Activated T-helper 2 cell treated with anti-CD3 and anti-CD28 coated beads, Interferon-gamma antibody, Interleukin-2, Interleukin-4, amounts not matched to agents 10 μg/mL and 5 μg/mL and 100 μg/mL, durations not matched to agents 14 hours and 24 hours and 36 hours (primary cell): ENCODE data around the gene ATP6V0D1. TPM values are rescaled to one million over a fixed set of nuclear protein-coding genes. Genes with fewer than 3 reads are reported as not detected.

Source experiments
- DNase-seq: peaks from one replicate; pipeline ENCODE4 v3.0.0; 2021; ENCODE audit warnings: low spot score
- H3K27ac Mint-ChIP-seq: one replicate; pipeline ENCODE4 v1.8.0; 2021; ENCODE audit warnings: mixed read lengths
- H3K27me3 Mint-ChIP-seq: one replicate; pipeline ENCODE4 v1.8.0; 2021; ENCODE audit warnings: low read depth, mixed read lengths
- H3K36me3 Mint-ChIP-seq: one replicate; pipeline ENCODE4 v1.8.0; 2021; ENCODE audit warnings: low read depth, mixed read lengths
- H3K4me1 Mint-ChIP-seq: one replicate; pipeline ENCODE4 v1.8.0; 2021; ENCODE audit warnings: low read depth, mixed read lengths
- H3K4me3 Mint-ChIP-seq: one replicate; pipeline ENCODE4 v1.8.0; 2021; ENCODE audit warnings: low read depth, mild to moderate bottlenecking, moderate library complexity, mixed read lengths
- H3K9me3 Mint-ChIP-seq: one replicate; pipeline ENCODE4 v1.8.0; 2021; ENCODE audit warnings: mixed read lengths
- intact Hi-C: fragments of 100-400 bp; cut with micrococcal nuclease; formaldehyde crosslinking; loops from one replicate; pipeline ENCODE4 v1.15.1; 2023
- total RNA-seq: library from RNA; stranded (reverse); gene quantifications from 2 replicates; pipeline ENCODE4 v1.2.3, GENCODE V29; 2022

The ATP6V0D1 gene
- total RNA-seq, 1 donor from 2014 or later, result 31.5 TPM

GRCh38 chr16:67444259-67445125 lies 36.5 kb downstream of the ATP6V0D1 start:
- H3K4me3 Mint-ChIP-seq, result no peak overlapping the region
- H3K36me3 Mint-ChIP-seq, result no peaks in the 10 kb centered on the region
- DNase-seq, result no peak
- peaks cover 3% of the 10 kb centered on the region for H3K4me1 Mint-ChIP-seq
- H3K9me3 Mint-ChIP-seq, result no peaks in the 10 kb centered on the region
- H3K27ac Mint-ChIP-seq, result no peak overlapping the region
- no peaks in the 10 kb centered on the region for H3K27me3 Mint-ChIP-seq
- intact Hi-C loops, result no loop called here

GRCh38 chr16:67443265-67443664 lies 37.7 kb downstream of the ATP6V0D1 start:
- H3K27me3 Mint-ChIP-seq, result no peaks in the 10 kb centered on the region
- DNase-seq, result no peak
- intact Hi-C loops, result no loop called here
- H3K4me3 Mint-ChIP-seq, result no peak overlapping the region
- H3K36me3 Mint-ChIP-seq, result peaks cover 7% of the 10 kb centered on the region
- no peak overlapping the region for H3K27ac Mint-ChIP-seq
- no peaks in the 10 kb centered on the region for H3K9me3 Mint-ChIP-seq
- peaks cover 3% of the 10 kb centered on the region for H3K4me1 Mint-ChIP-seq

DNA sequence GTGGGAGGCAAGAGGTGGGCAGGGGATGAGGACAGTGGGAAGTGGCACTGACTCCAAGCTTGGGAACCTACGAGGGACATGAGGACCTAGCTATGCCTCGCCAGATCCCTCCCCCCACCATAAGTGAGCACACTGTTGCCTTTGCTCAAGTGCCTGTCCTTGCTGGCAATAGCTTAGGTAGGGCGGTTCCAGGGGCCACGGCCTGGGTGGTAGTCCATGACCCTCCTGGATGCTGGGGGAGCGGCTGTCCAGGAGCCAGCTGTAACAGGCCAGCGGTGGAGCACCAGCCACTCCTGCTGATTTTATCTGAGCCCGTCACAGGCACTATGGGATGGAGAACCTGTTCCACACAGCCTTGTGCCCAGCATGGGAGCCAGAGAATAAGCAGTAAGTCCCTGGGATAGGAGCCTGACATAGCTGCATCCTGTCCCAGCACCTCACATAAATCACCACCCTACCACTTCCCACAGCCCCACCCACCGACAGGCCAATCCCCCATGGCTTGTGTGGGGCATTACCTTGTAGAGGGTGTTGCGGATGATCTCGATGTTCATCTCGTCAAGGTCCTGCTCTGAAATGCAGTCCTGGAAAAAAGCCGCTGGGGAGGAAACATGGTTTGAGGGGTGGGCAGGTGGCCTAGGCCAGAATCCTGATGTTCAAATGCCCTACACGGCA lies 38.2 kb downstream of the ATP6V0D1 start:
- Mint-ChIP-seq H3K27me3 (no peaks in the 10 kb centered on the region), H3K27ac (no peak overlapping the region), H3K36me3 (peaks cover 9% of the 10 kb centered on the region), H3K4me1 (peaks cover 3% of the 10 kb centered on the region), H3K4me3 (no peak overlapping the region), H3K9me3 (no peaks in the 10 kb centered on the region)
- intact Hi-C loops, result no loop called here
- no peak for DNase-seq

DNA sequence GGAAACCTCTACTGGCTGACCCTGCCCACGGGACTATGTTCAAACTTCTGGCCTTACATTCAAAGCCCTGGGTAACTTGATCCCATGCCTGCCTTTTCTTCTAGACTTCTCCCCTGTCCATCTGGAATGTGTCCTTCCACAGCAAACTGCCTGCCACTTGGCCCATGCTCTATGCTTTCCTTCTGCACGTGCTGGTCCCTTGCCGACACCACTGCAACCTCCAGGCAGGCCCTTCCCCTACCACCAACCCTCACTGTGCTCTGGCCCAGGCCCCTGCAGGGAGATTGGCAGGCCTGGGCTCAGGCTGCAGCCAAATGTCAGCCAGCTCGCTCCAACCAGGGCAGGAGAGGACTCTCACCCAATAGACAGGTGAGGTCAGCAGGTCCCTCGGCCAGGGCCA lies 39.0 kb downstream of the ATP6V0D1 start:
- intact Hi-C loops, result no loop called here
- no peaks in the 10 kb centered on the region for H3K9me3 Mint-ChIP-seq
- H3K27me3 Mint-ChIP-seq, result no peaks in the 10 kb centered on the region
- H3K36me3 Mint-ChIP-seq, result peaks cover 9% of the 10 kb centered on the region
- no peak for DNase-seq
- no peak overlapping the region for H3K4me3 Mint-ChIP-seq
- H3K27ac Mint-ChIP-seq, result no peak overlapping the region
- H3K4me1 Mint-ChIP-seq, result no peaks in the 10 kb centered on the region

- intact Hi-C loops, result no loop called here
- DNase-seq, result no peak
- Mint-ChIP-seq H3K9me3 (no peaks in the 10 kb centered on the region), H3K27me3 (no peaks in the 10 kb centered on the region), H3K36me3 (peaks cover 9% of the 10 kb centered on the region), H3K4me3 (no peak overlapping the region), H3K27ac (no peak overlapping the region), H3K4me1 (no peaks in the 10 kb centered on the region)
Observed at GRCh38 chr16:67441271-67441753, 39.6 kb downstream of the ATP6V0D1 start.

GRCh38 chr16:67438824-67439393 lies 42.0 kb downstream of the ATP6V0D1 start:
- H3K27ac Mint-ChIP-seq, result peak overlapping the region; percentile 59
- DNase-seq, result no peak
- peaks cover 9% of the 10 kb centered on the region for H3K36me3 Mint-ChIP-seq
- intact Hi-C loops, result no loop called here
- H3K4me1 Mint-ChIP-seq, result no peaks in the 10 kb centered on the region
- no peaks in the 10 kb centered on the region for H3K27me3 Mint-ChIP-seq
- no peaks in the 10 kb centered on the region for H3K9me3 Mint-ChIP-seq
- H3K4me3 Mint-ChIP-seq, result no peak overlapping the region

- intact Hi-C loops, result no loop called here
- DNase-seq, result no peak
- H3K27ac Mint-ChIP-seq, result no peak overlapping the region
- peaks cover 9% of the 10 kb centered on the region for H3K36me3 Mint-ChIP-seq
- H3K9me3 Mint-ChIP-seq, result no peaks in the 10 kb centered on the region
- no peak overlapping the region for H3K4me3 Mint-ChIP-seq
- H3K27me3 Mint-ChIP-seq, result peaks cover 2% of the 10 kb centered on the region
- no peaks in the 10 kb centered on the region for H3K4me1 Mint-ChIP-seq
Observed at GRCh38 chr16:67438098-67438791, 42.7 kb downstream of the ATP6V0D1 start.

DNA sequence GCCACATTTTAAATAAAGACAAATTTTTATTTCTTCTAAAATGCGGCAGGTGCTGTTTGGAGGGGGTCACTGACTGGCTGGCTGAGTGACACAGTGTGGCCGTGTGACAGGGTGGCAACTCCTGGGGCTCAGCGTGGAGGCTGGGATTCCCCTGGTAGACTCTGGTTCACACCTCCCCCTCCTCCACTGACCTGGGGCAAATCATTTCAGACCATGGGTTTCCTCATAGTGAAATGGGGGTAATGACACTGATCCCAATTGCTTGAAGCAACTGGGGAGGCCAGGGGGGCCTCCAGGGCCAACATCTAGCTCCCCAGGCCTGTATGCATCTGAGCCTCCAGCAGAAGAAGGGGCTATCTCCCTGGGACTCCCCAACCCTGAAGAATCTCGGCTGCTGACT lies 43.4 kb downstream of the ATP6V0D1 start:
- no peaks in the 10 kb centered on the region for H3K9me3 Mint-ChIP-seq
- H3K27ac Mint-ChIP-seq, result no peak overlapping the region
- peaks cover 5% of the 10 kb centered on the region for H3K27me3 Mint-ChIP-seq
- no peak overlapping the region for H3K4me3 Mint-ChIP-seq
- DNase-seq, result no peak
- H3K4me1 Mint-ChIP-seq, result no peaks in the 10 kb centered on the region
- intact Hi-C loops, result no loop called here
- H3K36me3 Mint-ChIP-seq, result peaks cover 9% of the 10 kb centered on the region

- intact Hi-C loops, result no loop called here
- no peak overlapping the region for H3K4me3 Mint-ChIP-seq
- H3K36me3 Mint-ChIP-seq, result peaks cover 9% of the 10 kb centered on the region
- no peaks in the 10 kb centered on the region for H3K9me3 Mint-ChIP-seq
- DNase-seq, result no peak
- H3K4me1 Mint-ChIP-seq, result no peaks in the 10 kb centered on the region
- H3K27me3 Mint-ChIP-seq, result peaks cover 11% of the 10 kb centered on the region
- H3K27ac Mint-ChIP-seq, result no peak overlapping the region
Observed at GRCh38 chr16:67436640-67437193, 44.2 kb downstream of the ATP6V0D1 start.

- peaks cover 3% of the 10 kb centered on the region for H3K4me1 Mint-ChIP-seq
- peaks cover 9% of the 10 kb centered on the region for H3K36me3 Mint-ChIP-seq
- H3K4me3 Mint-ChIP-seq, result no peak overlapping the region
- DNase-seq, result no peak
- peaks cover 15% of the 10 kb centered on the region for H3K27me3 Mint-ChIP-seq
- H3K9me3 Mint-ChIP-seq, result no peaks in the 10 kb centered on the region
- intact Hi-C loops, result no loop called here
- no peak overlapping the region for H3K27ac Mint-ChIP-seq
Observed at GRCh38 chr16:67435758-67436164, 45.2 kb downstream of the ATP6V0D1 start.

GRCh38 chr16:67433131-67433719 lies 47.7 kb downstream of the ATP6V0D1 start:
- Mint-ChIP-seq H3K4me1 (peaks cover 5% of the 10 kb centered on the region), H3K27ac (no peak overlapping the region), H3K27me3 (peaks cover 33% of the 10 kb centered on the region), H3K9me3 (no peaks in the 10 kb centered on the region), H3K36me3 (peaks cover 2% of the 10 kb centered on the region), H3K4me3 (no peak overlapping the region)
- DNase-seq, result no peak
- intact Hi-C loops, result no loop called here

- H3K4me3 Mint-ChIP-seq, result peak overlapping the region; percentile 11
- H3K9me3 Mint-ChIP-seq, result no peaks in the 10 kb centered on the region
- peaks cover 33% of the 10 kb centered on the region for H3K27me3 Mint-ChIP-seq
- H3K4me1 Mint-ChIP-seq, result peaks cover 5% of the 10 kb centered on the region
- DNase-seq, result no peak
- intact Hi-C loops, result no loop called here
- no peak overlapping the region for H3K27ac Mint-ChIP-seq
- H3K36me3 Mint-ChIP-seq, result no peaks in the 10 kb centered on the region
Observed at GRCh38 chr16:67432506-67432890, 48.5 kb downstream of the ATP6V0D1 start.
